ENCODE data around the gene ATP1B3. TPM values are rescaled to one million over a fixed set of nuclear protein-coding genes. Genes with fewer than 3 reads are reported as not detected.

Gene ATP1B3
- total RNA-seq, 1 experiment from 2014 or later = 155 TPM

DNA sequence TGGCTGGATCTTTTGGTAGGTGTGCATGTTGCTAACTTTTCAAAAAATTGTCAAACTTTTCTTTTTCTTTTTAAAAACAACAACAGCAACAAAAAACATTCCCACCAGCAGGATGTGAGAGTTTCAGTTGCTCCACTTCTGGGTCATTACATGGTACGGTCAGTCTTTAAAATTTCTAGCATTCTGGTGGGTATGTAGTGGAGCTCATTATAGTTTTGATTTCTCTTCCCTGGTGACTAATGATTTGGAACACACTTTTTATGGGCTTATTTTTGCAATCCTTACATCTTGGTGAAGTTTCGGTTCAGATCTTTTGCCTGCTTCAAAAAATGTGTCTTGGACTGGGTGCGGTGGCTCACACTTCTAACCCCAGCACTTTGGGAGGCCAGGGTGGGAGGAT lies 19.3 kb downstream of the ATP1B3 start:
- H3K27me3 Mint-ChIP-seq (ENCODE audit: insufficient read depth, unreplicated experiment) = no peaks in the 10 kb centered on the region
- no TSS peak for BruUV-seq (replicated peaks)
- Histone ChIP-seq H3K4me3 (ENCODE audit: low read depth, low read length) (no peak overlapping the region), H3K4me1 (peaks cover 5% of the 10 kb centered on the region), H3K9me3 (peaks cover 13% of the 10 kb centered on the region; the same call in 1 of the 2 replicates), H3K36me3 (ENCODE audit: control insufficient read depth, insufficient read depth, low read length) (peaks cover 2% of the 10 kb centered on the region; the same call in 1 of the 2 replicates), H3K27me3 (replicated peaks; ENCODE audit: control insufficient read depth, insufficient read depth, low read length) (no peaks in the 10 kb centered on the region)
- no peak overlapping the region for H3K4me3 Mint-ChIP-seq (ENCODE audit: unreplicated experiment)
- no peak for DNase-seq
- H3K36me3 Mint-ChIP-seq (ENCODE audit: insufficient read depth, unreplicated experiment) = peaks cover 48% of the 10 kb centered on the region
- ChIA-PET POLR2A (no interaction called here), CTCF (no interaction called here)
- intact Hi-C loops (cut with micrococcal nuclease; ENCODE audit: unreplicated experiment) = no loop called here
- H3K4me1 Mint-ChIP-seq (ENCODE audit: low read depth, unreplicated experiment) = no peaks in the 10 kb centered on the region
- peaks cover 9% of the 10 kb centered on the region for H3K9me3 Mint-ChIP-seq (ENCODE audit: unreplicated experiment)
- TF ChIP-seq, protein P1, sequence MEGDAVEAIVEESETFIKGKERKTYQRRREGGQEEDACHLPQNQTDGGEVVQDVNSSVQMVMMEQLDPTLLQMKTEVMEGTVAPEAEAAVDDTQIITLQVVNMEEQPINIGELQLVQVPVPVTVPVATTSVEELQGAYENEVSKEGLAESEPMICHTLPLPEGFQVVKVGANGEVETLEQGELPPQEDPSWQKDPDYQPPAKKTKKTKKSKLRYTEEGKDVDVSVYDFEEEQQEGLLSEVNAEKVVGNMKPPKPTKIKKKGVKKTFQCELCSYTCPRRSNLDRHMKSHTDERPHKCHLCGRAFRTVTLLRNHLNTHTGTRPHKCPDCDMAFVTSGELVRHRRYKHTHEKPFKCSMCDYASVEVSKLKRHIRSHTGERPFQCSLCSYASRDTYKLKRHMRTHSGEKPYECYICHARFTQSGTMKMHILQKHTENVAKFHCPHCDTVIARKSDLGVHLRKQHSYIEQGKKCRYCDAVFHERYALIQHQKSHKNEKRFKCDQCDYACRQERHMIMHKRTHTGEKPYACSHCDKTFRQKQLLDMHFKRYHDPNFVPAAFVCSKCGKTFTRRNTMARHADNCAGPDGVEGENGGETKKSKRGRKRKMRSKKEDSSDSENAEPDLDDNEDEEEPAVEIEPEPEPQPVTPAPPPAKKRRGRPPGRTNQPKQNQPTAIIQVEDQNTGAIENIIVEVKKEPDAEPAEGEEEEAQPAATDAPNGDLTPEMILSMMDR (IDR thresholded peaks at IDR 0.05; ENCODE audit: insufficient read depth in 1 of 2, low read depth in 1 of 2, low read length in 1 of 2, severe bottlenecking in 1 of 2, unreplicated experiment in 1 of 2) = no peak
- no peak overlapping the region for H3K27ac Mint-ChIP-seq (ENCODE audit: unreplicated experiment)

DNA sequence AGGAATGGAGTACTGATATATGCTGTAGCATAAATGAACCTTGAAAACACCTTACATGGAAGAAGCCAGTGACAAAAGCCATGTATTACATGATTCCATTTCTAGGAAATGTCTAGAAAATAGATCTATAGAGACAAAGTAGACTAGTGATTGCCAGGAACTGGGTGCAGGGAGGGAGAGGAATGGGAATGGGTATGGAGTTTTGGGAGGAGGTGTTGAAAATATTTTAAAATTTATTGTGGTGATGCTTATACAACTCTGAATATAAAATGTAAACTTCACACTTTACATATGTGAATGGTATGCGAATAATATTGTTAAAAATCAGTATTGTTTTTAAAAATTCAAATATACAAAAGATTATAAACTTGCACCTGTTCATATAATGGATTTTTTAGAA lies 22.5 kb downstream of the ATP1B3 start:
- Histone ChIP-seq H3K36me3 (ENCODE audit: control insufficient read depth, insufficient read depth, low read length) (peaks cover 2% of the 10 kb centered on the region; the same call in 1 of the 2 replicates), H3K9me3 (peaks cover 13% of the 10 kb centered on the region; the same call in 1 of the 2 replicates), H3K27me3 (replicated peaks; ENCODE audit: control insufficient read depth, insufficient read depth, low read length) (no peaks in the 10 kb centered on the region), H3K4me3 (ENCODE audit: low read depth, low read length) (no peak overlapping the region), H3K4me1 (peaks cover 5% of the 10 kb centered on the region)
- no peak for DNase-seq
- Mint-ChIP-seq H3K4me1 (ENCODE audit: low read depth, unreplicated experiment) (no peaks in the 10 kb centered on the region), H3K9me3 (ENCODE audit: unreplicated experiment) (peaks cover 9% of the 10 kb centered on the region), H3K36me3 (ENCODE audit: insufficient read depth, unreplicated experiment) (peaks cover 45% of the 10 kb centered on the region), H3K4me3 (ENCODE audit: unreplicated experiment) (no peak overlapping the region), H3K27me3 (ENCODE audit: insufficient read depth, unreplicated experiment) (no peaks in the 10 kb centered on the region), H3K27ac (ENCODE audit: unreplicated experiment) (no peak overlapping the region)
- intact Hi-C loops (cut with micrococcal nuclease; ENCODE audit: unreplicated experiment) = no loop called here
- no TSS peak for BruUV-seq (replicated peaks)
- ChIA-PET CTCF (no interaction called here), POLR2A (no interaction called here)
- TF ChIP-seq, protein P1 (IDR thresholded peaks at IDR 0.05; ENCODE audit: insufficient read depth in 1 of 2, low read depth in 1 of 2, low read length in 1 of 2, severe bottlenecking in 1 of 2, unreplicated experiment in 1 of 2) = no peak

DNA sequence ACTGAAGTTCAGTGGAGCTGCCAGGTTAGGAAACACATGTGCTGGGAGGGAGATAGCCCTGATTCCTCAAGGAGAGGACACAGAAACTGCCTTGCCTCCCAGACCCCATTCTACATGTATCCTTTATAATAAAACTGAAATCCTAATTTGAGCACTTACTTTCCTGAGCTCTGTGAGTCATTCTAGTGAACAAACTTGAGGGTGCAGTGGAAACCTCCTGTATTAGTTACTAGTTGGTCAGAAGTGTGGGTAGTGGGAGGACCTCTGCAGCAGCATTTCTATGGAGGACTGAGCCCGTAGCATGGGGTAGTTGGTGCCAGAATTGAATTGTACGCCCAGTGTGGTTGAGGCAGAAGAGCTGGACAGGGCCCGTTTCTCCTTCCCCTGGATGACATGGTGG lies 23.9 kb downstream of the ATP1B3 start:
- Histone ChIP-seq H3K4me3 (ENCODE audit: low read depth, low read length) (no peak overlapping the region), H3K27me3 (replicated peaks; ENCODE audit: control insufficient read depth, insufficient read depth, low read length) (no peaks in the 10 kb centered on the region), H3K9me3 (peaks cover 13% of the 10 kb centered on the region; the same call in 1 of the 2 replicates), H3K36me3 (ENCODE audit: control insufficient read depth, insufficient read depth, low read length) (peaks cover 2% of the 10 kb centered on the region; the same call in 1 of the 2 replicates), H3K4me1 (no peaks in the 10 kb centered on the region)
- Mint-ChIP-seq H3K9me3 (ENCODE audit: unreplicated experiment) (peaks cover 9% of the 10 kb centered on the region), H3K4me1 (ENCODE audit: low read depth, unreplicated experiment) (no peaks in the 10 kb centered on the region), H3K4me3 (ENCODE audit: unreplicated experiment) (no peak overlapping the region), H3K36me3 (ENCODE audit: insufficient read depth, unreplicated experiment) (peaks cover 50% of the 10 kb centered on the region), H3K27me3 (ENCODE audit: insufficient read depth, unreplicated experiment) (no peaks in the 10 kb centered on the region), H3K27ac (ENCODE audit: unreplicated experiment) (no peak overlapping the region)
- TF ChIP-seq, protein P1 (IDR thresholded peaks at IDR 0.05; ENCODE audit: insufficient read depth in 1 of 2, low read depth in 1 of 2, low read length in 1 of 2, severe bottlenecking in 1 of 2, unreplicated experiment in 1 of 2) = no peak
- no peak for DNase-seq
- intact Hi-C loops (cut with micrococcal nuclease; ENCODE audit: unreplicated experiment) = no loop called here
- BruUV-seq (replicated peaks) = no TSS peak
- ChIA-PET POLR2A (no interaction called here), CTCF (no interaction called here)

All from Caco-2 (cell line).